ENCODE measurements around the gene MUC5B.

GRCh38 chr11:1270476-1270875 lies 47.6 kb downstream of the MUC5B start:
- no peak for TF ChIP-seq CTCF (IDR thresholded peaks at IDR 0.05)
- no peak for TF ChIP-seq EZH2 (IDR thresholded peaks at IDR 0.05; ENCODE audit: borderline replicate concordance, insufficient read depth, low read depth, low read length, poor library complexity, severe bottlenecking)

Data from B cell (primary cell).